ENCODE results near the gene TENM4. TPM values are rescaled to one million over a fixed set of nuclear protein-coding genes. Genes with fewer than 3 reads are reported as not detected.

Gene TENM4
- total RNA-seq, 1 donor from 2014 or later: 50.7 TPM

DNA sequence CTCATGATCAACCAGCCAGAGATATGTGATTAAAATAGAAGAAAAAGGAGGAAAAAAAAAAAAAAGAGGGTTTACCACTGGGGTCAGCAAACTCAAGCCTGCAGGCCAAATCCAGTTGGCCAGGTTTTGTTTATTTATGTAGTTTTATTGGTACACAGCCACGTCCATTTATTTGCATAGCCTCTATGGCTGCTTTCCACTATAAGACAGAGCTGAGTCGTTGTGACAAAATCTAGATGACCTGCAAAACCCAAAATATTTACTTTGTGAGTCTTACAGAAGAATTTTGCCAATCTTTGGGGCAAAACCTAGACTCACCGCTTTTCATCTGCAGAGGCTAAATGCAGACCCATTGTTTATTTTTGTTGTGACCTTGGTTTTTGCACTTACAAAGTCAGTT lies 87.1 kb downstream of the TENM4 start:
- no peak for DNase-seq
- Mint-ChIP-seq H3K9me3 (ENCODE audit: unreplicated experiment) (peaks cover 11% of the 10 kb centered on the region), H3K27me3 (ENCODE audit: unreplicated experiment) (peaks cover 2% of the 10 kb centered on the region), H3K27ac (ENCODE audit: unreplicated experiment) (no peak overlapping the region), H3K4me3 (ENCODE audit: unreplicated experiment) (no peak overlapping the region), H3K36me3 (ENCODE audit: unreplicated experiment) (no peaks in the 10 kb centered on the region), H3K4me1 (ENCODE audit: low read depth, unreplicated experiment) (peaks cover 21% of the 10 kb centered on the region)
- TF ChIP-seq, protein P1, sequence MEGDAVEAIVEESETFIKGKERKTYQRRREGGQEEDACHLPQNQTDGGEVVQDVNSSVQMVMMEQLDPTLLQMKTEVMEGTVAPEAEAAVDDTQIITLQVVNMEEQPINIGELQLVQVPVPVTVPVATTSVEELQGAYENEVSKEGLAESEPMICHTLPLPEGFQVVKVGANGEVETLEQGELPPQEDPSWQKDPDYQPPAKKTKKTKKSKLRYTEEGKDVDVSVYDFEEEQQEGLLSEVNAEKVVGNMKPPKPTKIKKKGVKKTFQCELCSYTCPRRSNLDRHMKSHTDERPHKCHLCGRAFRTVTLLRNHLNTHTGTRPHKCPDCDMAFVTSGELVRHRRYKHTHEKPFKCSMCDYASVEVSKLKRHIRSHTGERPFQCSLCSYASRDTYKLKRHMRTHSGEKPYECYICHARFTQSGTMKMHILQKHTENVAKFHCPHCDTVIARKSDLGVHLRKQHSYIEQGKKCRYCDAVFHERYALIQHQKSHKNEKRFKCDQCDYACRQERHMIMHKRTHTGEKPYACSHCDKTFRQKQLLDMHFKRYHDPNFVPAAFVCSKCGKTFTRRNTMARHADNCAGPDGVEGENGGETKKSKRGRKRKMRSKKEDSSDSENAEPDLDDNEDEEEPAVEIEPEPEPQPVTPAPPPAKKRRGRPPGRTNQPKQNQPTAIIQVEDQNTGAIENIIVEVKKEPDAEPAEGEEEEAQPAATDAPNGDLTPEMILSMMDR (IDR thresholded peaks at IDR 0.05; ENCODE audit: partially characterized antibody, unreplicated experiment): no peak

DNA sequence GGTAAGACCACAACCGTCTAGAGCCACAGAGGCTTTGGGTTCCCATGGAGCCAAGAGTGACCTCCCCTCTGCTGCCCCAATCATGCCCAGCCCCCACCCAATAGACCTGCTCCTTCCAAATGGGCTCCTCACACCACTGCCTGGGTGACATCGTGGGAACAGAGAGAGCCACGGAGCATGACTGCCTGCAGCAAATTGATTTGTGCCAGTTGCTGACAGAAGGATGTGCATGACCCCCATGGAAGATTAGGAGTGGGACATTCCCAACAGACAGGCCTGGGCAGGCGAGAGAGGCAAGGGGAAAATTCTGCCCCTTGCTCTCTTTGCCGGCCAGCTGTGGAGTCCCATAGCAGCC lies 88.5 kb downstream of the TENM4 start:
- Mint-ChIP-seq H3K27me3 (ENCODE audit: unreplicated experiment) (peaks cover 2% of the 10 kb centered on the region), H3K4me3 (ENCODE audit: unreplicated experiment) (peak overlapping the region; percentile 53), H3K9me3 (ENCODE audit: unreplicated experiment) (peaks cover 11% of the 10 kb centered on the region), H3K4me1 (ENCODE audit: low read depth, unreplicated experiment) (peaks cover 21% of the 10 kb centered on the region), H3K36me3 (ENCODE audit: unreplicated experiment) (no peaks in the 10 kb centered on the region), H3K27ac (ENCODE audit: unreplicated experiment) (peak overlapping the region; percentile 80)
- TF ChIP-seq, protein P1 (IDR thresholded peaks at IDR 0.05; ENCODE audit: partially characterized antibody, unreplicated experiment): no peak
- peak; percentile 36 for DNase-seq

DNA sequence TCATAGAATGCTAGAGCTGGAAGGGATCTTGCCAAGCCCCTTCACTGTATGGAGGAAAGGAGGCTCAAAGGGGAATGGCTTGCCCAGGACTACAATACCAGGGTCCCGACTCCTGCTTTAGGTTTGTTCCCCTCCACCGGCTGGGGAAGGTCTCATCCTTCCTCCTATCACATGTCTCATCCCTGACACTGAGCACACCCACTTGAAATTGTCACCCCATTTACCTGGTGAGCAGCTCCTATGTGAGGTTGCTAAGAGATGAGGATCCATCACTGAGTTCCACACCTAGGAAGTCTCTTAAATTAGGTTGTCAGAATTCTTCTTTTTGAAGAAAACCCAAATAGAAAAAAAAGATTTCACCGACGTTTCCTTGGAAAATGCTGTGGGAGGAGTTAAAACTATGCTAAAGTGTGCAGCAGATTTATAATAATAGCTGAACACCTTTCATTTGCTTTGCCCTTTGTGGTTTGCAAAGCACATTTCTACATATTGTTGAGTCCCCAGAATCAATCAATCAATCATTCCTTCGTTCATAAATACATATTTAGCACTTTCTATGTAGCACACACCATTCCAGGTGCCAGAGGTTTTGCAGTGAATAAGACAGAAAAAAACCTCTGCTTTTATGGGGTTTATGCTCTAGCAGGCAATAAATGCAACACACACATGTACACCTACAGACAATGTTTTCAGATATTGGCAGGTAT lies 91.7 kb downstream of the TENM4 start:
- peaks cover 11% of the 10 kb centered on the region for H3K9me3 Mint-ChIP-seq (ENCODE audit: unreplicated experiment)
- TF ChIP-seq, protein P1 (IDR thresholded peaks at IDR 0.05; ENCODE audit: partially characterized antibody, unreplicated experiment): no peak
- peaks cover 20% of the 10 kb centered on the region for H3K4me1 Mint-ChIP-seq (ENCODE audit: low read depth, unreplicated experiment)
- H3K27ac Mint-ChIP-seq (ENCODE audit: unreplicated experiment): no peak overlapping the region
- DNase-seq: no peak
- peaks cover 2% of the 10 kb centered on the region for H3K27me3 Mint-ChIP-seq (ENCODE audit: unreplicated experiment)
- H3K4me3 Mint-ChIP-seq (ENCODE audit: unreplicated experiment): no peak overlapping the region
- no peaks in the 10 kb centered on the region for H3K36me3 Mint-ChIP-seq (ENCODE audit: unreplicated experiment)

GRCh38 chr11:79346021-79346420 lies 94.8 kb downstream of the TENM4 start:
- no peaks in the 10 kb centered on the region for H3K36me3 Mint-ChIP-seq (ENCODE audit: unreplicated experiment)
- H3K9me3 Mint-ChIP-seq (ENCODE audit: unreplicated experiment): peaks cover 2% of the 10 kb centered on the region
- no peak overlapping the region for H3K27ac Mint-ChIP-seq (ENCODE audit: unreplicated experiment)
- H3K4me1 Mint-ChIP-seq (ENCODE audit: low read depth, unreplicated experiment): peaks cover 7% of the 10 kb centered on the region
- no peak for DNase-seq
- H3K4me3 Mint-ChIP-seq (ENCODE audit: unreplicated experiment): no peak overlapping the region
- TF ChIP-seq, protein P1 (IDR thresholded peaks at IDR 0.05; ENCODE audit: partially characterized antibody, unreplicated experiment): no peak
- H3K27me3 Mint-ChIP-seq (ENCODE audit: unreplicated experiment): peaks cover 1% of the 10 kb centered on the region

DNA sequence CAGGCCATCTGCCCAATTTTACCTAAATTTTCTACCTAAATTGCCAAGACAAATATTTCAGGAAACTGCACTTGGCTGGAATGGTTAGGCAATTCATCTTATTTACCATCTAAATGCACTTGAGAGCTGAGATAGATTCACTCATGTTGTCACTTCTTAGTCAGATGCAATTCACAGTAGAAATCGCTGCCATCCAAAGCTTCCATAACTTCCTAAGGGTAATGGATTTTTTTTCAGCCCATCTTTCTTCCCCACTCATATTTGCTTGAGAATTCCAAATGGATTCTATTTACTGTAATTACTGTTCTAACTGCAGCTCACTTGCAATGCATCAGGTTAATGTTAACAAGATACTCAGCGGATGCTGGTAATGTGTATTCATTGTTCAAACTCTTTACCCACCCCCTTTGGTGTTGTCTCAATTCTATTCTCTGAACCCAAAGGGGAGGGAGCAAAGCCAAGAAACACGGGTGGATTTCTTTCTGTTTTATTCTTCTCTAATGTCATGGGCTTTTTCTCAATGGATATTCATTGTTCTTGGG lies 96.0 kb downstream of the TENM4 start:
- Mint-ChIP-seq H3K4me3 (ENCODE audit: unreplicated experiment) (no peak overlapping the region), H3K36me3 (ENCODE audit: unreplicated experiment) (no peaks in the 10 kb centered on the region), H3K4me1 (ENCODE audit: low read depth, unreplicated experiment) (peaks cover 7% of the 10 kb centered on the region), H3K9me3 (ENCODE audit: unreplicated experiment) (peaks cover 2% of the 10 kb centered on the region), H3K27me3 (ENCODE audit: unreplicated experiment) (peaks cover 1% of the 10 kb centered on the region), H3K27ac (ENCODE audit: unreplicated experiment) (no peak overlapping the region)
- TF ChIP-seq, protein P1 (IDR thresholded peaks at IDR 0.05; ENCODE audit: partially characterized antibody, unreplicated experiment): no peak
- no peak for DNase-seq
